HL-60 (cell line): ENCODE measurements around the gene NPHP1.
"Not testable (repeated sequence)": the region's sequence is repeated elsewhere in the genome, so short reads cannot be mapped to it uniquely, and the experiment has no call there.

ENCODE experiments used
- DNase-seq, 2 experiments: peaks; one replicate each; pipeline ENCODE4 v3.0.0-alpha.2; 2010 to 2020; ENCODE audit warnings: low read depth in 1 of 2, low spot score in 1 of 2
- H3K27ac ChIP-seq: fragments of 250-450 bp; sonication (Bioruptor Pico); replicated peaks from 2 replicates; pipeline ENCODE4 v1.5.1; 2020; ENCODE audit warnings: mild to moderate bottlenecking, moderate library complexity
- H3K27me3 ChIP-seq: fragments of 250-450 bp; sonication (Bioruptor Pico); 2 replicates; pipeline ENCODE4 v1.5.1; 2021; ENCODE audit warnings: mild to moderate bottlenecking, moderate library complexity; ENCODE audit not compliant: insufficient read depth, poor library complexity, severe bottlenecking
- H3K4me3 ChIP-seq: replicated peaks from 2 replicates; pipeline ENCODE4 v1.5.1; 2011; ENCODE audit warnings: mild to moderate bottlenecking, control low read depth, low read length; ENCODE audit not compliant: insufficient read depth
- CTCF ChIP-seq: IDR thresholded peaks from one replicate; pipeline ENCODE4 v1.5.1; 2011; ENCODE audit warnings: low read length, control low read depth, inconsistent platforms; ENCODE audit not compliant: insufficient read depth
- GABPA ChIP-seq: IDR thresholded peaks from 2 replicates; pipeline ENCODE4 v1.6.1; 2012; ENCODE audit warnings: low read depth
- POLR2AphosphoS5 ChIP-seq: IDR thresholded peaks from 2 replicates; pipeline ENCODE4 v1.6.1; 2012; ENCODE audit warnings: low read depth
- SPI1 ChIP-seq: IDR thresholded peaks from 2 replicates; pipeline ENCODE4 v1.6.1; 2012; ENCODE audit warnings: low read depth, mild to moderate bottlenecking, borderline replicate concordance
- TF ChIP-seq, protein P1 (sequence below): IDR thresholded peaks from 2 replicates; pipeline ENCODE4 v1.6.1; 2012; ENCODE audit warnings: low read depth; ENCODE audit not compliant: insufficient replicate concordance

The NPHP1 gene

DNA sequence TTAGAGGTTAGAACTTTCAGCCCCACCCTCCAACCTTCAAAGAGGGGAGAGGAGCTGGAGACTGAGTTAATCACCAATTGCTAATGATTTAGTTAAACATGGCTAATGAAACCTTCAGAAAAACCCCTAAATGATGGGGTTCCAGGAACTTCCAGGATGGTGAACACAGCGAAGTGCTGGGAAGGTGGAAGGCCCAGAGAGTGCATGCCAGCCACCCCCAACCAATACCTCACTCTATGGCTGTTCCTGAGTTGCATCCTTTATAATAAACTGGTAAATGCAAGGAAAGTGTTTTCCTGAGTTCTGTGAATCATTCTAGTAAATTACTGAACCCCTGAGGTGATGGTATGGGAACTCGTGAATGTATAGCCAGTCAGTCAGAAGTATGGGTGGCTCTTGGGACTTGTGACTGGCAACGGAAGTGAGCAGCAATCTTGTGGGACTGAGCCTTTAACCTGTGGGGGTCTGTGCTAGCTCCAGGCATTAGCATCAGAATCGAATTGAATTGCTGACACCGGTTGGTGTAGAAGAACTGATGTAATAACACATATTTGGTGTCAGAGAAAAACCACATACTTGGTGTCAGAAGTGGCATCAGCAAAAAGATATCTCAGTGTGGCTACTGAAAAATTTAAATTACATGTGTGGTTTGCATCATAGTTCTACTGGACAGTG is 37.4 kb downstream of the NPHP1 start:
- no peak overlapping the region for H3K4me3 ChIP-seq
- peaks cover 7% of the 10 kb centered on the region for H3K27me3 ChIP-seq
- no peak for TF ChIP-seq SPI1
- TF ChIP-seq, protein P1, sequence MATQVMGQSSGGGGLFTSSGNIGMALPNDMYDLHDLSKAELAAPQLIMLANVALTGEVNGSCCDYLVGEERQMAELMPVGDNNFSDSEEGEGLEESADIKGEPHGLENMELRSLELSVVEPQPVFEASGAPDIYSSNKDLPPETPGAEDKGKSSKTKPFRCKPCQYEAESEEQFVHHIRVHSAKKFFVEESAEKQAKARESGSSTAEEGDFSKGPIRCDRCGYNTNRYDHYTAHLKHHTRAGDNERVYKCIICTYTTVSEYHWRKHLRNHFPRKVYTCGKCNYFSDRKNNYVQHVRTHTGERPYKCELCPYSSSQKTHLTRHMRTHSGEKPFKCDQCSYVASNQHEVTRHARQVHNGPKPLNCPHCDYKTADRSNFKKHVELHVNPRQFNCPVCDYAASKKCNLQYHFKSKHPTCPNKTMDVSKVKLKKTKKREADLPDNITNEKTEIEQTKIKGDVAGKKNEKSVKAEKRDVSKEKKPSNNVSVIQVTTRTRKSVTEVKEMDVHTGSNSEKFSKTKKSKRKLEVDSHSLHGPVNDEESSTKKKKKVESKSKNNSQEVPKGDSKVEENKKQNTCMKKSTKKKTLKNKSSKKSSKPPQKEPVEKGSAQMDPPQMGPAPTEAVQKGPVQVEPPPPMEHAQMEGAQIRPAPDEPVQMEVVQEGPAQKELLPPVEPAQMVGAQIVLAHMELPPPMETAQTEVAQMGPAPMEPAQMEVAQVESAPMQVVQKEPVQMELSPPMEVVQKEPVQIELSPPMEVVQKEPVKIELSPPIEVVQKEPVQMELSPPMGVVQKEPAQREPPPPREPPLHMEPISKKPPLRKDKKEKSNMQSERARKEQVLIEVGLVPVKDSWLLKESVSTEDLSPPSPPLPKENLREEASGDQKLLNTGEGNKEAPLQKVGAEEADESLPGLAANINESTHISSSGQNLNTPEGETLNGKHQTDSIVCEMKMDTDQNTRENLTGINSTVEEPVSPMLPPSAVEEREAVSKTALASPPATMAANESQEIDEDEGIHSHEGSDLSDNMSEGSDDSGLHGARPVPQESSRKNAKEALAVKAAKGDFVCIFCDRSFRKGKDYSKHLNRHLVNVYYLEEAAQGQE: no peak
- DNase-seq: no peak
- no peak overlapping the region for H3K27ac ChIP-seq

GRCh38 chr2:110166266-110166665 is 38.5 kb downstream of the NPHP1 start:
- TF ChIP-seq POLR2AphosphoS5 (no peak), SPI1 (no peak), GABPA (no peak), CTCF (no peak)
- TF ChIP-seq, protein P1: no peak
- peaks cover 7% of the 10 kb centered on the region for H3K27me3 ChIP-seq
- DNase-seq: no peak

GRCh38 chr2:110157153-110157793 is 47.5 kb downstream of the NPHP1 start:
- peak in 1 of 2 experiments; percentile 3 for DNase-seq
- TF ChIP-seq CTCF: peak; percentile 68
- TF ChIP-seq POLR2AphosphoS5: no peak
- Histone ChIP-seq H3K27me3 (no peaks in the 10 kb centered on the region), H3K4me3 (no peak overlapping the region), H3K27ac (no peak overlapping the region)

More at GRCh38 chr2:110166266-110166665, 38.5 kb downstream of the NPHP1 start:
- Histone ChIP-seq H3K27ac (no peak overlapping the region), H3K4me3 (no peak overlapping the region)

- not testable (repeated sequence) for H3K27ac ChIP-seq, H3K4me3 ChIP-seq, DNase-seq, H3K27me3 ChIP-seq
These were observed 50.0 kb downstream of the NPHP1 start for GRCh38 chr2:110154828-110155227.

DNA sequence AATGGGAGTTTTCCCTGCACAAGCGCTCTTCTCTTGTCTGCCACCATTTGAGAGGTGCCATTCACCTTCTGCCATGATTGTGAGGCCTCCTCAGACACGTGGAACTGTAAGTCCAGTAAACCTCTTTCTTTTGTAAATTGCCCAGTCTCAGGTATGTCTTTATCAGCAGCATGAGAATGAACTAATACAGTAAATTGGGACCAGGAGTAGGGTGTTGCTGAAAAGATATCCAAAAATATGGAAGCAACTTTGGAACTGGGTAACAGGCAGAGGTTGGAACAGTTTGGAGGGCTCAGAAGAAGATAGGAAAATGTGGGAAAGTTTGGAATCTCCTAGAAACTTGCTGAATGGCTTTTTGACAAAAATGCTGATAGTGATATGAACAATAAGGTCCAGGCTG is 50.6 kb downstream of the NPHP1 start:
- H3K27me3 ChIP-seq, H3K4me3 ChIP-seq, DNase-seq, H3K27ac ChIP-seq: not testable (repeated sequence)
